Heart right ventricle (tissue), 16 donors: ENCODE measurements around the gene ZNG1F. TPM values are rescaled to one million over a fixed set of nuclear protein-coding genes. Genes with fewer than 3 reads are reported as not detected.
"Not testable (repeated sequence)": the region's sequence is repeated elsewhere in the genome, so short reads cannot be mapped to it uniquely, and the experiment has no call there.

Source experiments
- ATAC-seq, 8 donors: fragments of 200-7000 bp; cut with Tn5 transposase; one replicate each; pipeline ENCODE4 v1.9.1; 2020; ENCODE audit warnings: mild to moderate bottlenecking in 8 of 8, moderate library complexity in 8 of 8, moderate number of reproducible peaks in 1 of 8
- DNase-seq, 2 donors: peaks; one replicate each; pipeline ENCODE4 v3.0.0-alpha.2; 2020
- H3K27ac ChIP-seq, 10 donors: fragments of 200-600 bp; sonication (generic) in 2 of 10; one replicate each; pipeline versions ENCODE4 v1.5.0 to v1.8.0; 2020 to 2022; ENCODE audit warnings: mild to moderate bottlenecking in 3 of 10
- H3K27me3 ChIP-seq, 7 donors: fragments of 200-600 bp; one replicate each; pipeline ENCODE4 v1.8.0; 2021 to 2022; ENCODE audit warnings: mild to moderate bottlenecking in 2 of 7
- H3K36me3 ChIP-seq, 9 donors: fragments of 200-600 bp; sonication (generic) in 1 of 9; one replicate each; pipeline versions ENCODE4 v1.5.0 to v1.8.0; 2020 to 2022; ENCODE audit warnings: mild to moderate bottlenecking in 2 of 9
- H3K4me1 ChIP-seq, 9 donors: fragments of 200-600 bp; sonication (generic) in 1 of 9; one replicate each; pipeline versions ENCODE4 v1.5.0 to v1.8.0; 2020 to 2022; ENCODE audit warnings: mild to moderate bottlenecking in 4 of 9
- H3K4me3 ChIP-seq, 10 donors: fragments of 200-600 bp; sonication (generic) in 2 of 10; one replicate each; pipeline versions ENCODE4 v1.5.0 to v1.8.0; 2020 to 2022; ENCODE audit warnings: mild to moderate bottlenecking in 7 of 10, moderate library complexity in 2 of 10
- H3K9me3 ChIP-seq, 11 donors: fragments of 200-600 bp in 10 of 11; sonication (generic) in 2 of 11; one replicate each; pipeline versions ENCODE4 v1.5.0 to v1.8.0; 2013 to 2022; ENCODE audit warnings: mild to moderate bottlenecking in 2 of 11, control low read depth in 1 of 11, moderate library complexity in 1 of 11
- WGBS, 2 donors: extraction: QIAGEN DNeasy Blood & Tissue Kit; methylation state at CpG; one replicate each; pipeline ENCODE4 v1.1.7; 2013; ENCODE audit warnings: inconsistent platforms in 1 of 2; 5-methylcytosine and 5-hydroxymethylcytosine counted together
- intact Hi-C, 10 donors: fragments of 100-400 bp; cut with DNase I; formaldehyde crosslinking; loops; one replicate each; pipeline versions ENCODE4 v1.11.1 to v1.14.2; 2022
- polyA plus RNA-seq, 2 donors: library from polyadenylated mRNA; stranded (reverse); fragments of 200-250 nt; gene quantifications; one replicate each; pipeline ENCODE4 v1.2.3, GENCODE V29; 2013
- total RNA-seq, 10 donors: library from RNA; stranded (reverse); fragmentation: NEBNext Ultra II Directional in 3 of 10; extraction: Animal tissue kit (Norgen Biotek cat#: 25700) in 3 of 10; gene quantifications; one replicate each; pipeline versions ENCODE4 v1.2.1 to v1.2.4, GENCODE V29; 2021 to 2023
- TF ChIP-seq, protein P1 (sequence below), 9 donors: fragments of 200-600 bp; sonication (generic) in 2 of 9; IDR thresholded peaks; one replicate each; pipeline versions ENCODE4 v1.5.0 to v1.8.0; 2021 to 2022; ENCODE audit warnings: antibody characterized with exemption in 9 of 9, mild to moderate bottlenecking in 5 of 9, moderate library complexity in 1 of 9
- donor health status: Arrhythmogenic right ventricular cardiomyopathy.
- donor health status: ischemic (EF 13 %, LVEDD 7.1; RV severe dilation, severe dysfunction).
- donor health status: healthy with polysubstance abuse.
- donor health status: DM: no; HTN: yes; CAD: no.
- donor health status: DM: no; HTN: no; CAD: no.
- donor health status: ischemic (EF 25% LVEDD 6.9; RV normal size, moderate dysfunction).
- donor health status: ischemic (EF 25% LVEDD 5.7; RV mildly dilated, moderate dysfunction).
- donor health status: healthy.
- donor health status: DM: yes; HTN: yes; CAD: no.
- donor health status: Ischemic cardiomyopathy.
- donor health status: ischemic (EF 35%, LVEDD 5.7; RV mildly dilated, moderate dysfunction).
- donor health status: nonischemic (EF 11% LVEDD 7.7; RV severe dilation, severe dysfunction).
- donor health status: DM: yes; HTN: yes; CAD: no.
- donor health status: PGD.
- donor health status: ischemic (EF 29% LVEDD 5.4; RV normal size, mild dysfunction).
- donor health status: nonischemic (EF 23%, LVEDD 6.1; RV moderate dilation, normal function).

The ZNG1F gene
- total and polyA plus RNA-seq, 12 donors, result 1.3 to 9.2 (median 3.2) TPM

DNA sequence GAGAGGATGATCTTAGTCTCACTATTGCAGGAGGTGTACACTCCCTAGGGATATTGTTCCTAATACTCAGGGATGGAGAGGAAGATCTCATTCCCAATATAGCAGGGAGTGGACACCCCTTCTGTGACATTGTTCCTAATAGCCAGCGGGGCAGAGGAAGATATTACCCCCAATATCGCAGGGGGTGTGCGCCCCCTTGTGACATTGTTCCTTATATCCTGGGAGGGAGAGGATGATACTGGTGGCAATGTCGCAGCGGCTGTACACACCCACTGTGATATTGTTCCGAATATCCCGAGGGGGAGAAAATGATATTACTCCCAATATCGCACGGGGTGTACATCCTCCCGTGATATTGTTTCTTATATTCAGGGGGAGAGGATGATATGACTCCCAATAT, 78.2 kb downstream of the ZNG1F start:
- DNase-seq, H3K27ac ChIP-seq, H3K9me3 ChIP-seq, H3K4me1 ChIP-seq, ATAC-seq, H3K36me3 ChIP-seq, H3K4me3 ChIP-seq, intact Hi-C loops: not testable (repeated sequence)
- peaks cover 0 to 35% (median 14%) of the 10 kb centered on the region in 7 donors for H3K27me3 ChIP-seq
- TF ChIP-seq, protein P1, sequence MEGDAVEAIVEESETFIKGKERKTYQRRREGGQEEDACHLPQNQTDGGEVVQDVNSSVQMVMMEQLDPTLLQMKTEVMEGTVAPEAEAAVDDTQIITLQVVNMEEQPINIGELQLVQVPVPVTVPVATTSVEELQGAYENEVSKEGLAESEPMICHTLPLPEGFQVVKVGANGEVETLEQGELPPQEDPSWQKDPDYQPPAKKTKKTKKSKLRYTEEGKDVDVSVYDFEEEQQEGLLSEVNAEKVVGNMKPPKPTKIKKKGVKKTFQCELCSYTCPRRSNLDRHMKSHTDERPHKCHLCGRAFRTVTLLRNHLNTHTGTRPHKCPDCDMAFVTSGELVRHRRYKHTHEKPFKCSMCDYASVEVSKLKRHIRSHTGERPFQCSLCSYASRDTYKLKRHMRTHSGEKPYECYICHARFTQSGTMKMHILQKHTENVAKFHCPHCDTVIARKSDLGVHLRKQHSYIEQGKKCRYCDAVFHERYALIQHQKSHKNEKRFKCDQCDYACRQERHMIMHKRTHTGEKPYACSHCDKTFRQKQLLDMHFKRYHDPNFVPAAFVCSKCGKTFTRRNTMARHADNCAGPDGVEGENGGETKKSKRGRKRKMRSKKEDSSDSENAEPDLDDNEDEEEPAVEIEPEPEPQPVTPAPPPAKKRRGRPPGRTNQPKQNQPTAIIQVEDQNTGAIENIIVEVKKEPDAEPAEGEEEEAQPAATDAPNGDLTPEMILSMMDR (IDR thresholded peaks at IDR 0.05), result peak in 1 of 9 donors; percentile 5
- WGBS, 2 donors, result 34 to 41% methylated on average over 7 to 9 of the region's 10 CpGs

DNA sequence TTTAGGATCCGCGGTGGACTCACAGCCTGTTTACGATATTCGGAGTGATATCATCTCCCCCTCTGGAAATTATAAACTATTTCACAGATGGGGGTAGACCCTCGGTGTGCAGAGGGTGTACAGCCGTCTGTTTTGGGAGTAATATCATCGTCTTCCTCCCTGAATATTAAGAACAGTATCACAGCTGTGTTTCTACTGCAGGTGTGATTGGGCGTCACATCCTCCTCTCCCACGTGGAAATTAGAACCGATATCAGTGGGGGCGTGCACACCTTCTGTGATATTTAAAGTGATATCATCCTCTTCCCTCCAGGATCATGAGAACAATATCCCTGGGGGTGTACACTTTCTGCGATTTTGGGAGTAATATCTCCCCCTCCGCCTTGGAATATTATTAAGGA, 79.9 kb downstream of the ZNG1F start:
- WGBS, 2 donors, result 19% methylated on average over 4 of the region's 13 CpGs

DNA sequence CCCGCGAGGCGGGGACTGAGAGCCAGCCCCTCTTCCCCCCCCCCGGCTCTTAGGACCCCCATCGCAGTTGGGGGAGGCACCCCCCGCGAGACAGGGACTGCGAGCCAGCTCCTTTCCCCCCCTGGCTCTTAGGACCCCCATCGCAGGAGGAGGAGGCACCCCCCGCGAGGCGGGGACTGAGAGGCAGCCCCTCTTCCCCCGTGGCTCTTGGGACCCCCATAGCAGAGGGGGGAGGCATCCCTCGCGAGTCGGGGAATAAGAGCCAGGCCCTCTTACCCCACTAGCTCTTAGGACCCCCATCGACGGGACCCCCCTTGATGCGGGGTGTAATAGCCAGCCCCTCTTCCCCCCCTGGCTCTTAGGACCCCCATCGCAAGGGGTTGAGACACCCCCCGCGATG, 80.3 kb downstream of the ZNG1F start:
- H3K36me3 ChIP-seq, H3K27ac ChIP-seq, DNase-seq, H3K4me3 ChIP-seq, ATAC-seq, H3K4me1 ChIP-seq, intact Hi-C loops, H3K9me3 ChIP-seq: not testable (repeated sequence)
- H3K27me3 ChIP-seq, result peaks cover 0 to 33% (median 18%) of the 10 kb centered on the region in 7 donors
- WGBS, 2 donors, result 22 to 24% methylated on average over 6 to 15 of the region's 22 CpGs

More for the DNA sequence above, 79.9 kb downstream of the ZNG1F start:
- intact Hi-C loops, H3K36me3 ChIP-seq, DNase-seq, H3K4me3 ChIP-seq, H3K9me3 ChIP-seq, H3K4me1 ChIP-seq, H3K27ac ChIP-seq: not testable (repeated sequence)
- peaks cover 0 to 34% (median 18%) of the 10 kb centered on the region in 7 donors for H3K27me3 ChIP-seq
- ATAC-seq, result peak in 1 of 8 donors; percentile 20

DNA sequence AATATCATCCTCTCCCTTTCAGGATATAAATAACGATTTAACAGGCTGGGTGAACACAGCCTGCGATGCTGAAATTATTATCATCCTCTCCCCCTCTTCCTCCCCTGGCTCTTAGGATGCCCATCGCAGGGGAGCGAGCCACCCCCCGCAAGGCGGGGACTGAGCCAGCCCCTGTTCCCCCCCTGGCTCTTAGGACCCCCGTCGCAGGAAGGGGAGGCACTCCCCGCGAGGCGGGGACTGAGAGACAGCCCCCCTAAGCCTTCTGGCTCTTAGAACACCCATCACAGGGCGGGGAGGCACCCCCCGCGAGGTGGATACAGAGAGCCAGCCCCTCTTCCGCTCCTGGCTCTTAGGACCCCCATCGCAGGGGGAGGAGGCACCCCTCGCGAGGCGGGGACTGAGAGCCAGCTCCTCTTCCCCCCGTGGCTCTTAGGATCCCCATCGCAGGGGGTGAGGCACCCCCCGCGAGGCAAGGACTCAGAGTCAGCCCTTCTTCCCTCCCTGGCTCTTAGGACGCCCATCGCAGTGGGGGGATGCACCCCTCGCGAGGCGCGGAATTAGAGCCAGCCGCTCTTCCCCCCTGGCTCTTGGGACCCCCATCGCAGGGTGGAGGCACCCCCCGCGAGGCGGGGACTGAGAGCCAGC, 82.5 kb downstream of the ZNG1F start:
- H3K4me3 ChIP-seq, intact Hi-C loops, H3K27ac ChIP-seq, H3K4me1 ChIP-seq, H3K9me3 ChIP-seq, DNase-seq, H3K36me3 ChIP-seq: not testable (repeated sequence)
- WGBS, 2 donors, result 22 to 29% methylated on average over 20 to 23 of the region's 34 CpGs
- peak in 5 of 8 donors; percentile 11 to 56 (median 25) for ATAC-seq
- peaks cover 0 to 30% (median 18%) of the 10 kb centered on the region in 7 donors for H3K27me3 ChIP-seq

DNA sequence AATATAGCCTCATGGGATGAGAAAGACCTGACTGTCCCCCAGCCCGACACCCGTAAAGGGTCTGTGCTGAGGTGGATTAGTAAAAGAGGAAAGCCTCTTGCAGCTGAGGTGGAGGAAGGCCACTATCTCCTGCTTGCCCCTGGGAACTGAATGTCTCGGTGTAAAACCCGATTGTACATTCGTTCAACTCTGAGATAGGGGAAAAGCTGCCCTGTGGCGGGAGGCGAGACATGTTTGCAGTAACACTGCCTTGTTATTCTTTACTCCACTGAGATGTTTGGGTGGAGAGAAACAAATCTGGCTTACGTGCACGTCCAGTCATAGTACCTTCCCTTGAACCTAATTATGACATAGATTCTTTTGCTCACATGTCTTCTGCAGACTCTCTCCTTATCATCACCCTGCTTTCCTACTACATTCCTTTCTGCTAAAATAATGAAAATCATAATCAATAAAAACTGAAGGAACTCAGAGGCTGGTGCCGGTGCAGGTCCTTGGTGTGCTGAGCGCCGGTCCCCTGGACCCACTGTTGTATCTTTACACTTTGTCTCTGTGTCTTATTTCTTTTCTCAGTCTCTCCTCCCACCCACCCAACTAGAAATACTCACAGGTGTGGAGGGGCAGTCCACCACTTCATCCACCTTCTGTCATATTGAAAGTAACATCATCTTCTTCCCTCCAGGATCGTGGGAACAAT, 83.4 kb downstream of the ZNG1F start:
- H3K27me3 ChIP-seq, result peaks cover 0 to 23% (median 13%) of the 10 kb centered on the region in 7 donors
- H3K4me1 ChIP-seq, H3K4me3 ChIP-seq, H3K9me3 ChIP-seq, H3K36me3 ChIP-seq, intact Hi-C loops, DNase-seq, ATAC-seq, H3K27ac ChIP-seq: not testable (repeated sequence)
- WGBS, 2 donors, result 49 to 51% methylated on average over 8 of the region's 13 CpGs

DNA sequence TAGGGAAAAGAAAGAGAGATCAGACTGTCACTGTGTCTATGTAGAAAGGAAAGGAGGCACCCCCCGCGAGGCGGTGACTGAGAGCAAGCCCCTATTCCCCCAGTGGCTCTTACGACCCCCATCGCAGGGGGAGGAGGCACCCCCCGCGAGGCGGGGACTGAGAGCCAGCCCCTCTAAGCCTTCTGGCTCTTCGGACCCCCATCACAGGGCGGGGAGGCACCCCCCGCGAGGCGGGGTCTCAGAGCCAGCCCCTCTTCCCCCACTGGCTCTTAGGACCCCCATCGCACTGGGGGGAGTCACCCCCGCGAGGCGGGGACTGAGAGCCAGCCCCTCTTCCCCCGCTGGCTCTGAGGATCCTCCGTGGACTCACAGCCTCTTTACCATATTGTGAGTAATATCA, 84.6 kb downstream of the ZNG1F start:
- ATAC-seq, result peak in 3 of 8 donors; percentile 3 to 37 (median 22)
- 13 to 20% methylated on average over 11 of the region's 19 CpGs for WGBS, 2 donors
- intact Hi-C loops, H3K4me1 ChIP-seq, H3K27ac ChIP-seq, DNase-seq, H3K36me3 ChIP-seq, H3K9me3 ChIP-seq, H3K4me3 ChIP-seq: not testable (repeated sequence)
- peaks cover 0 to 19% (median 12%) of the 10 kb centered on the region in 7 donors for H3K27me3 ChIP-seq

DNA sequence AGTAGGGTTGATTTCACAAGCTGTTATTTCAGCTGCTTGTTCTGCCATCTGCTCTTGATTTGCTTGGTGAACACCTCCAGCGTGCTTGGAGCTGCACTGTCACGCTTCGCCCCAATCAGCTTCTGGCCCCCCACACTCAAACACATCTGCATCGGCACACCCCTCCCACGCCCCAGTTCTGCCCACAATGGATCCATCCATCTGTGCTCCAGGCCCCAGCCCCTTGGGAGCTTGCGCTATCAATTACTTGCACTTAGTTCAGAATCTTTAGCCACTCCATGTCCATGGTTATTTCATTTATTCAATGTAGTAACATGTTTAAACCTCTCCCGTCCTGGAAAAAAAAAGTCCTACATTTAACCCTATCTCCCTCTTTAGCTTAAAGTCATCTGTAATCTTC, 88.6 kb downstream of the ZNG1F start:
- H3K9me3 ChIP-seq, H3K27ac ChIP-seq, ATAC-seq, intact Hi-C loops, H3K4me1 ChIP-seq, DNase-seq, H3K4me3 ChIP-seq, H3K36me3 ChIP-seq: not testable (repeated sequence)
- 60 to 70% methylated on average over 4 of the region's 7 CpGs for WGBS, 2 donors
- peaks cover 0 to 10% (median 3%) of the 10 kb centered on the region in 7 donors for H3K27me3 ChIP-seq

DNA sequence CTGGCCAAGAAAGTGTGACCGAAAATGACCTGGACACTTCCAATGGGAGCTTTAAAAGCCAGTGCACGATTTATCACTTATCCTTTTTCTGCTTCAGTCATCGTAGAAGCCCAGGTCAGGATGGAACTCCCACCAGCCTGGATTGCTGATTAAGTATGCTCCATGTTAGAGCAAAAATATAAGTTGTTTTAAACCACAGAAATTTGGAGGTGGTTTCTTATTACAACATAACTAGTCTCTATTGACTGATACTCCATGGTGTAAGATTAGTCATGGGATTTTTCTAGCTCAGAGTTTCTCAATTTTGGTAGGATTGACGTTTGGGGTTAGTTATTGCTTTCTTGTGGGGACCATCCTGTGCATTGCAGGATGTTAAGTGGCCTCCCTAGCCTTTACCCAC, 90.4 kb downstream of the ZNG1F start:
- H3K4me1 ChIP-seq, DNase-seq, H3K9me3 ChIP-seq, H3K27me3 ChIP-seq, H3K27ac ChIP-seq, H3K36me3 ChIP-seq, H3K4me3 ChIP-seq, intact Hi-C loops: not testable (repeated sequence)
- peak in 1 of 8 donors; percentile 25 for ATAC-seq
- 44 to 59% methylated on average over 4 of the region's 4 CpGs for WGBS, 2 donors

DNA sequence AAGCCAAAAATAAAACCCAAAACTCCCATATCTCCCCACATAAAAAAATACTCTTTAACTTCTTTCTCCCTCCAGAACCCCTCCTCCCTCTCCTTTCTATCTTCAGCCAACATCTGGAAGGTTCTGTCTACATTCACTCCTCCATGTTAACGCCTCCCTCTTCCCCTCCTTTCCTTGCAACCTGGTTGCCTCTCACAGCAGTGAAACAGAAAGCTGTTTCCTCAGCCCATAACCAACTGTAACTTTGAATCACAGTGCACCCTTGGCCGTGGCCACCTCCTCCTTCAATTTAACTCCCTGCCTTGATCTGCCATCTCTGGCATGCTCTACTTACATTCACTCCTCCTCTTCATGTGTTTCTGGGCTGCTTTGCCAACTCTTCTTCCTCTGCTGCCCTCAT, 94.1 kb downstream of the ZNG1F start:
- WGBS, 2 donors, result 40 to 59% methylated on average over 1 of the region's 2 CpGs
- peak in 5 of 8 donors; percentile 29 to 57 (median 45) for ATAC-seq
- H3K36me3 ChIP-seq, H3K4me1 ChIP-seq, intact Hi-C loops, H3K27me3 ChIP-seq, DNase-seq, H3K4me3 ChIP-seq, H3K27ac ChIP-seq, H3K9me3 ChIP-seq: not testable (repeated sequence)

DNA sequence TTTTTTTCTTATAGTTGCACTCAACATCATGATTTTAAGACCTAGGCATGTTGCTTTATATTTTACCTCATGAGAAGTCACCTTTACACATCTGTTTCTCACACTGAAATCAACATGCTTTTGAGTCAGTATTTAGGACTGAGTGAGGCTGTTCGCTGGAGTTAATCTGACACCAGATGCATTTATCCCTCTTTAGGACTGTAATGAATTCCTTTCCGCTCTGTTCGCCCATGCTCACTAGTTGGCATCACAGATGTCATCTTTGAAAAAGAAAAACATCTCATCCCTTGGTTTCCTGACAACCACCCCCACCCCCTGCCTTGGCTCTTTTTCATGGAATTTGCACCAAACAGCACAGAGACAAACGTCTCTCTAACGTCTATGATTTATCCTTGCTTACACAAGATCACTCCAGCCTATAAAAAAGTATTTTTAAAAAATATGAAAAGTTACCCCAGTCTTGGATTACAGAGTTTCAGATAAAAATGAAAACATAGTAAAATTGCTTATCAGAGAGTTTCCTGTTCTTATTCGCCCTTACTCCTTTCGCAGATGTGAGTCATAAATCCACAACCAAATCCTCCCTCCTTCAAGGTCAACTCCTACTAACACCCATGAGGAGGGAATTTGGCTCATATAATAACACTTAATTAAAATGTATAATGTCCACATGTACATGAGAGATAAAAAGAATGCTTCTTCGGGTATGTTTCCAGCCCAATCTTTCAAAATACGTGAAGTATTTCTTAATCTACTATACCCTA, 94.9 kb downstream of the ZNG1F start:
- H3K36me3 ChIP-seq, H3K4me3 ChIP-seq, H3K27me3 ChIP-seq, H3K9me3 ChIP-seq, DNase-seq, H3K27ac ChIP-seq, H3K4me1 ChIP-seq, intact Hi-C loops, ATAC-seq: not testable (repeated sequence)
- 54 to 58% methylated on average over 3 of the region's 9 CpGs for WGBS, 2 donors
